Measurements from ENCODE around the gene DESI2.
"Not testable (repeated sequence)": the region's sequence is repeated elsewhere in the genome, so short reads cannot be mapped to it uniquely, and the experiment has no call there.

DESI2 gene

GRCh38 chr1:244709076-244709475, 56.1 kb downstream of the DESI2 start:
- no peak for DNase-seq

- no peak for DNase-seq
These were observed 56.8 kb downstream of the DESI2 start for GRCh38 chr1:244709476-244710368.

- DNase-seq = no peak
These were observed 57.6 kb downstream of the DESI2 start for GRCh38 chr1:244710474-244711062.

- no peak for DNase-seq
These were observed 59.7 kb downstream of the DESI2 start for GRCh38 chr1:244712669-244713068.

GRCh38 chr1:244713332-244713731, 60.4 kb downstream of the DESI2 start:
- DNase-seq = no peak

GRCh38 chr1:244727871-244728474, 75.0 kb downstream of the DESI2 start:
- no peak for DNase-seq

- DNase-seq = peak in 1 of 2 experiments; percentile 56
These were observed 77.4 kb downstream of the DESI2 start for GRCh38 chr1:244730153-244730933.

GRCh38 chr1:244730934-244731434, 78.1 kb downstream of the DESI2 start:
- no peak for DNase-seq

GRCh38 chr1:244731651-244732050, 78.7 kb downstream of the DESI2 start:
- no peak for DNase-seq

- DNase-seq = no peak
These were observed 80.0 kb downstream of the DESI2 start for GRCh38 chr1:244732851-244733450.

GRCh38 chr1:244735404-244735803, 82.5 kb downstream of the DESI2 start:
- DNase-seq = no peak

GRCh38 chr1:244735876-244736561, 83.1 kb downstream of the DESI2 start:
- no peak for DNase-seq

GRCh38 chr1:244739140-244739539, 86.2 kb downstream of the DESI2 start:
- not testable (repeated sequence) for DNase-seq

- DNase-seq = not testable (repeated sequence)
These were observed 87.2 kb downstream of the DESI2 start for GRCh38 chr1:244740027-244740617.

- no peak for DNase-seq
These were observed 88.8 kb downstream of the DESI2 start for GRCh38 chr1:244741692-244742091.

- no peak for DNase-seq
These were observed 96.5 kb downstream of the DESI2 start for GRCh38 chr1:244749230-244750016.

- DNase-seq = no peak
These were observed 98.5 kb downstream of the DESI2 start for GRCh38 chr1:244751271-244751895.

- DNase-seq = no peak
These were observed 102.7 kb downstream of the DESI2 start for GRCh38 chr1:244755673-244756072.

- no peak for DNase-seq
These were observed 104.4 kb downstream of the DESI2 start for GRCh38 chr1:244757091-244757939.

Data from SW 1271 (cell line).